OCI-LY3 (cell line): ENCODE results near the gene LCNL1.

Experiments
- H2AFZ ChIP-seq: fragments of 200-600, 300-600 bp; shearing (Covaris generic); 2 replicates; pipeline ENCODE4 v1.6.0; 2014; ENCODE audit warnings: antibody characterized with exemption, low read depth, low read length
- H3K27ac ChIP-seq: fragments of 200-600, 300-600 bp; sonication (generic); 2 replicates; pipeline ENCODE4 v1.5.1; 2014; ENCODE audit warnings: mild to moderate bottlenecking, low read length, moderate library complexity, mixed read lengths
- H3K27me3 ChIP-seq: fragments of 200-600, 300-600 bp; sonication (generic); 2 replicates; pipeline ENCODE4 v1.6.1; 2014; ENCODE audit warnings: low read depth, low read length, mixed read lengths
- H3K36me3 ChIP-seq: fragments of 200-600, 300-600 bp; sonication (generic); replicated peaks from 2 replicates; pipeline ENCODE3; 2014; ENCODE audit warnings: low read depth, low read length, mixed read lengths
- H3K4me1 ChIP-seq: fragments of 300-600, 200-600 bp; sonication (generic); 2 replicates; pipeline ENCODE4 v1.6.1; 2014; ENCODE audit warnings: low read length, mixed read lengths
- H3K4me2 ChIP-seq: fragments of 200-600, 300-600 bp; sonication (generic); 2 replicates; pipeline ENCODE4 v1.6.1; 2014; ENCODE audit warnings: low read length, mixed read lengths
- H3K4me3 ChIP-seq: fragments of 300-600, 200-600 bp; sonication (generic); 2 replicates; pipeline ENCODE4 v1.5.1; 2014; ENCODE audit warnings: antibody characterized with exemption, mild to moderate bottlenecking, low read length, moderate library complexity
- H3K79me2 ChIP-seq: fragments of 300-600, 200-600 bp; shearing (Covaris generic); 2 replicates; pipeline ENCODE4 v1.6.1; 2014; ENCODE audit warnings: mild to moderate bottlenecking, low read length, mixed read lengths
- H3K9ac ChIP-seq: fragments of 300-600, 200-600 bp; shearing (Covaris generic); 2 replicates; pipeline ENCODE4 v1.6.0; 2014; ENCODE audit warnings: mild to moderate bottlenecking, low read length, moderate library complexity
- H3K9me3 ChIP-seq: fragments of 200-600, 300-600 bp; shearing (Covaris generic); 2 replicates; pipeline ENCODE4 v1.6.1; 2014; ENCODE audit warnings: low read length, mixed read lengths; ENCODE audit not compliant: insufficient read depth
- H4K20me1 ChIP-seq: fragments of 200-600, 300-600 bp; sonication (generic); 2 replicates; pipeline ENCODE4 v1.6.1; 2016; ENCODE audit warnings: low read length, mixed read lengths; ENCODE audit not compliant: insufficient read depth
- EZH2phosphoT487 ChIP-seq: fragments of 200-600 bp; shearing (Covaris generic); IDR thresholded peaks from 2 replicates; pipeline ENCODE4 v1.6.1; 2018; ENCODE audit warnings: antibody characterized with exemption, mixed run types, low read depth
- TF ChIP-seq, protein P1 (sequence below): fragments of 200-600, 300-600 bp; sonication (generic); IDR thresholded peaks from 2 replicates; pipeline ENCODE4 v1.5.1; 2014; ENCODE audit warnings: antibody characterized with exemption, low read length, low read depth

LCNL1 gene

DNA sequence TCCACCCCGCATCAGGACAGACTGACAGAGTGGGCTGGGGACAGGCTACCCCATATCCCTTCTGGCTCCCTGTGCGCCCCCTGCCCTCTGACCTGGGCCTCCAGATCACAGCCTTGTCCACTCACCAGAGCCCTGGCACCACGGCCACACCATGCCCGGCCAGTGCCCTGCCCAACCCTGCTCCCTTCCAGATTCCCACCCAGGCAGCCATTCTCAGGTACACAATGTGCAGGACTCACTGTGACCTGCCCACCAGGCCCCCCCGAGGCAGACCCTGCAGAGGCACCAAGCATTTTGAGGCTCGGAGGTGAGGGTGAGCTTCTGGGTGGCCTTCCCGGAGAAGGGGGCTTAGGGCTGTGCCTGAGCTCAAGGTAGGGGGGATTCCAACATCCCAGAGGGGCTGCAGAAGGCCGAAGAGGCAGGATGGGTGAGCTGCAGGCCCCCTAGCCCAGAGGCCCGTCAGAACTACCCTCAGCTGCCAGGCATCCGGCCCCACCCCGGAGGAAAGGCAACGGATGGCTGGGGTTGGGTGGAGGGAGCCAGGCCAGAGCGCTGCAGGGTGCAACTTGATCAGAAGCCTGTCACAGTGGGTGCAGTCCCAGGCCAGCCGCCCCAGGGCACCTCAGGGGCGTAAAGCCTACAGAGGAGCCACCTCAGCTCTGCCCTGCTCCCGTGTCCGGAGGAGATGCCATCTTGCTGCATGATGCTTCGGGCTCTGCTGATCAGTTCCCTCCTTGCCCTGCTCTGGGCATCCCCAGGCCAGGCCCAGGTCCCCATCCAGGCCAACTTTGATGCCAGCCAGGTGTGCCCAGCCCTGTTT is at the start of gene LCNL1:
LCNL1 (plus strand) TSS at position 762 of the 820 bp plus-strand sequence. CDS start 594 bp downstream, outside the sequence.
- no peaks in the 10 kb centered on the region for H4K20me1 ChIP-seq
- H3K4me1 ChIP-seq, result no peaks in the 10 kb centered on the region
- TF ChIP-seq EZH2phosphoT487, result no peak
- TF ChIP-seq, protein P1, sequence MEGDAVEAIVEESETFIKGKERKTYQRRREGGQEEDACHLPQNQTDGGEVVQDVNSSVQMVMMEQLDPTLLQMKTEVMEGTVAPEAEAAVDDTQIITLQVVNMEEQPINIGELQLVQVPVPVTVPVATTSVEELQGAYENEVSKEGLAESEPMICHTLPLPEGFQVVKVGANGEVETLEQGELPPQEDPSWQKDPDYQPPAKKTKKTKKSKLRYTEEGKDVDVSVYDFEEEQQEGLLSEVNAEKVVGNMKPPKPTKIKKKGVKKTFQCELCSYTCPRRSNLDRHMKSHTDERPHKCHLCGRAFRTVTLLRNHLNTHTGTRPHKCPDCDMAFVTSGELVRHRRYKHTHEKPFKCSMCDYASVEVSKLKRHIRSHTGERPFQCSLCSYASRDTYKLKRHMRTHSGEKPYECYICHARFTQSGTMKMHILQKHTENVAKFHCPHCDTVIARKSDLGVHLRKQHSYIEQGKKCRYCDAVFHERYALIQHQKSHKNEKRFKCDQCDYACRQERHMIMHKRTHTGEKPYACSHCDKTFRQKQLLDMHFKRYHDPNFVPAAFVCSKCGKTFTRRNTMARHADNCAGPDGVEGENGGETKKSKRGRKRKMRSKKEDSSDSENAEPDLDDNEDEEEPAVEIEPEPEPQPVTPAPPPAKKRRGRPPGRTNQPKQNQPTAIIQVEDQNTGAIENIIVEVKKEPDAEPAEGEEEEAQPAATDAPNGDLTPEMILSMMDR, result no peak
- H3K9ac ChIP-seq, result no peak within 1 kb of the TSS
- no peaks in the 10 kb centered on the region for H3K9me3 ChIP-seq
- H3K27me3 ChIP-seq, result no peaks in the 10 kb centered on the region
- no peaks in the 10 kb centered on the region for H3K36me3 ChIP-seq
- no peak within 1 kb of the TSS for H3K27ac ChIP-seq
- no peak within 1 kb of the TSS for H3K4me2 ChIP-seq
- H2AFZ ChIP-seq, result no peak within 1 kb of the TSS
- H3K79me2 ChIP-seq, result no peaks in the 10 kb centered on the region
- H3K4me3 ChIP-seq, result no peak within 1 kb of the TSS

DNA sequence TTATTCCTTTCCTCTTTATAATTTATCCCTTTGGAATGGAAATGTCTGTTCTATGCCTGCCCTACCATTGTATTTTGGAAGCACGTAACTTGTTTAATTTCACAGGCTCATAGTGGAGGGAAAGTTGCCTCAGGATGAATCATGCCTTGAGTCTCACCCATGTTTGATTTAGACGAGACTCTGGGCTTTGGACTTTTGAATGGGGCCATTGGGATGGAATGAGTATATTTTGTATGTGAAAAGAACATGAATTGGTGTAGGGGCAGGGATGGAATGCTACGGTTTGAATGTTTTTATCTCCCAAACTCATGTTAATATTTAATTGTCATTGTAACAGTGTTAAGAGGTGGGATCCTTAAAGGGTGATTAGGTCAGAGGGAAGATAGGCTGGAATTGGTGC is 48.5 kb upstream of the LCNL1 start:
- Histone ChIP-seq H3K27me3 (no peaks in the 10 kb centered on the region), H3K9me3 (no peaks in the 10 kb centered on the region), H3K4me2 (no peak overlapping the region), H3K4me1 (peaks cover 7% of the 10 kb centered on the region; the same call in 1 of the 2 replicates), H2AFZ (no peak overlapping the region), H3K36me3 (peaks cover 7% of the 10 kb centered on the region), H3K4me3 (no peak overlapping the region), H3K27ac (no peak overlapping the region), H4K20me1 (no peaks in the 10 kb centered on the region), H3K9ac (no peak overlapping the region), H3K79me2 (no peaks in the 10 kb centered on the region)
- TF ChIP-seq, protein P1, result no peak
- no peak for TF ChIP-seq EZH2phosphoT487

- Histone ChIP-seq H3K4me1 (peaks cover 7% of the 10 kb centered on the region; the same call in 1 of the 2 replicates), H4K20me1 (no peaks in the 10 kb centered on the region), H3K9ac (no peak overlapping the region), H2AFZ (no peak overlapping the region), H3K9me3 (no peaks in the 10 kb centered on the region), H3K4me2 (no peak overlapping the region), H3K4me3 (no peak overlapping the region), H3K27me3 (no peaks in the 10 kb centered on the region), H3K79me2 (no peaks in the 10 kb centered on the region), H3K36me3 (peaks cover 19% of the 10 kb centered on the region), H3K27ac (no peak overlapping the region)
- TF ChIP-seq, protein P1, result no peak
- no peak for TF ChIP-seq EZH2phosphoT487
Measured at GRCh38 chr9:136935651-136936050, 47.1 kb upstream of the LCNL1 start.

DNA sequence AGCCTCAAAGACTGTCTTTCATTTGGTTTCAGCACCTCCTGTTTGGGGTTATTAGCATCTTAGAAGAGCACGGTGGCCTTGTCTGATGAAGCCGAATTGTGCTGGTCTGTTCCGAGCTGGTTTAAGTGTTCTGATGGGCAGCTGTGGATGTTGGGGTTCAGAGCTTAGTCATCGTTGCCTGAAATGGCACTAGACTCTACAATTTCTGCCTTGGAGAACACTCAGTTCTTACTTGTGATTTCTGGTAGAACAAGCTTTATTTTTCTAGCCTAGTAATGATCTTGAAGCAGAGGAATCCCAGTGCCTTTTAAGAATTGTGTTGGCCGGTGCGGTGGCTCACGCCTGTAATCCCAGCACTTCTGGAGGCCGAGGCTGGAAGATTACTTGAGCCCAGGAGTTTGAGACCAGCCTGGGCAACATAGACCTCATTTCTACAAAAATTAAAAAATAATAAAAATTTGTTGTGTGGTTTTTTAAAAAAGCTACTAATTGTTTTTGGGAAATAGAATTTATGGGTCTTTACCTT is 46.1 kb upstream of the LCNL1 start:
- no peaks in the 10 kb centered on the region for H4K20me1 ChIP-seq
- H3K27ac ChIP-seq, result no peak overlapping the region
- H3K79me2 ChIP-seq, result no peaks in the 10 kb centered on the region
- H3K4me3 ChIP-seq, result no peak overlapping the region
- peaks cover 5% of the 10 kb centered on the region; the same call in 1 of the 2 replicates for H3K4me1 ChIP-seq
- no peak overlapping the region for H2AFZ ChIP-seq
- H3K9me3 ChIP-seq, result no peaks in the 10 kb centered on the region
- H3K4me2 ChIP-seq, result no peak overlapping the region
- TF ChIP-seq, protein P1, result no peak
- no peak for TF ChIP-seq EZH2phosphoT487
- peaks cover 28% of the 10 kb centered on the region for H3K36me3 ChIP-seq
- no peaks in the 10 kb centered on the region for H3K27me3 ChIP-seq
- H3K9ac ChIP-seq, result no peak overlapping the region
